ENCODE data around the gene TCP11L2.
A peak's percentile ranks its signal among the peaks of the same experiment; 100 is the strongest.
"Not testable (repeated sequence)": the region's sequence is repeated elsewhere in the genome, so short reads cannot be mapped to it uniquely, and the experiment has no call there.

TCP11L2 gene

DNA sequence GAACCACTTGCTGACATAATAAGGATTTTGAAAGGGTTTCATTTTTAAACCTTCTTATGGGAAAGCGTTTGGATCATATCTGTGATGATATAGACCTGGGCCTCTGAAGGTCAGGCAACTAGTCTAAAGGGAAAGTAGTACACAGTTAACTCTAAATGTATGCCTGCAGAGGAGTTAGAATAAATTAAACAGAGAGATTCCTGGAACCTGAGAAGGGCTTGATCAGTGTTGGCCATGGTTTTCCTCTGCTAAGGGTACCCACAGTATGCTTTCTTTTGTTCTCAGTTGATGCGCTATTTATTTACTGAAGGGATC, 40.6 kb downstream of the TCP11L2 start:
- no peak for DNase-seq (ENCODE audit: low read depth)

GRCh38 chr12:106344131-106344530, 41.6 kb downstream of the TCP11L2 start:
- DNase-seq (ENCODE audit: low read depth) = no peak

GRCh38 chr12:106345746-106346145, 43.2 kb downstream of the TCP11L2 start:
- DNase-seq (ENCODE audit: low read depth) = no peak

GRCh38 chr12:106348411-106348810, 45.9 kb downstream of the TCP11L2 start:
- no peak for DNase-seq (ENCODE audit: low read depth)

GRCh38 chr12:106353175-106353574, 50.6 kb downstream of the TCP11L2 start:
- no peak for DNase-seq (ENCODE audit: low read depth)

DNA sequence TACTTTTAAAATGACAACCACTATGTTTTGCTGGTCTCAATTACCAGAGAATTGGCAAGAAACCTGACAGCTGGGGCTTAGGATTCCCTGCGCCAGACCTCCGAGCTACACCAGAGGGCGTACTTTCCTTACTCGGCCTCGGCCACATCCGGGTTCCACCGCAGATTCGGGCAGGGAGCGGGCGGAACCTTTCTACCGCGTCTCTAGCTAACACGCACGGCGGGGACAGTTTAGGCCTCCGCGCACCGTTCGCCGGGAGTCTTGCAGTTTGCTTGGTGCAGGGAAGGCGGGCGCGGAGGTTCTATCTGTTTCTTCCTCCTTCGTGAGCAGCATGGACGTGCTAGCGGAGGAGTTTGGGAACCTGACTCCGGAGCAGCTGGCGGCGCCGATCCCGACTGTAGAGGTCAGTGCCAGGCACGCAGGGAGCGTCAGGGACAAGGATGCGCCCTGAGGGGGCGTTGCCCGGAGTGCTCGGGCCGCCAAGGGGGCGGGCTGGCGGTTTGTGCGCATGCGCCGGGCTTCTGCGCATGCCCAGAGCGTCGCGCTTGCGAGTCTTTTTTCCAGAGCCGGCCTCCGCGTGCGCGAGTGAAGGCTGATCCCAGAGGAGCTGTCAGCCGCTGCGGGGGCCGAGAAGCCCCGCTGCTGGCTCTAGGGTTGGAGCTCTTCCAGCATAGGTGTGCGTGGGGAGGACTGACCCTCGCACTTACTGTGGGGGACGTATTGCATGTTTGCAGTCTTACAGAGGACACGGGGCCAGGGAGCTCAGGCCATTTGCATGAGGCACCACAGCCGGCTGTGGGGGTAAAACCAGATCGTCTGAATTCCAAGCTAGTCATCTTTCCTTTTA, 55.2 kb downstream of the TCP11L2 start, which contains the start of gene POLR3B:
Gene POLR3B, plus strand, starts transcription at position 200 of the 847 bp plus-strand sequence. Its CDS starts 132 bp downstream, at position 332.
- peak; percentile 89 for DNase-seq (ENCODE audit: low read depth)

- DNase-seq (ENCODE audit: low read depth) = no peak
These were observed 56.1 kb downstream of the TCP11L2 start for GRCh38 chr12:106358396-106359241.

DNA sequence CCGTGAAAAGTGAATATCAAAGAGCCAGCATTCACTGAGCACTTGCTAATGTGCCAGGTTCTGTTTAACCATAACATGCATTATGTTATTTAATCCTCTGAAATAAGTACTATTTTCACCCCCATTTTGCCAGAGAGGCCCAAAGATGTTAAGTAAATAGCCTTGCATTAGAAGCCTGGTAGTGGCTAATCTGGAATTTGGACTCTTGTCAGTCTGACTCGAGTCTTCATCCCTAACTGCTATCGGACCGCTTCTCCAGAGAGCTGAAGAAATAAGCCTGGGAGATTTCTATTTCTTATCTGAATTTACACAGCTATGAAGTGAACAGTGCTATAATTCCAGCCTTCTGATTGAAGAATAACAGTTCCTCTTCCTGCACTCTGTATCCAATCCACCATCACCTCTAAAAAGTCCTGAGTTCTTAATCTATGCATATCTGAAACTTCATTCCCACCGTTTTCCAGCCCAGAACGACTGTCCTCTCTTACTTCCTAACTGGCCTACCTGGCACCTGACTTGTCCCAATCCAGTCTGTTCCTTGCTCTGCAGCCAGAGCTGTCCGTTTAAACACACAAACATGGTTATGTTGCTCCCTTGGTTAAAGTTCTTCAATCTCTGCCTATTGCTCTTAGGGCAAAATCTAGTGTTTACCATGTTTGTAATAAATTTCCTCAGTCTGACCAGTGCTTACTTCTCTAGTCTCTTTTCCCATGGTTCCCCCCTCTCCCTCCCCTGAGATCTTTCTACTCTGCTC, 57.3 kb downstream of the TCP11L2 start:
- no peak for DNase-seq (ENCODE audit: low read depth)

DNA sequence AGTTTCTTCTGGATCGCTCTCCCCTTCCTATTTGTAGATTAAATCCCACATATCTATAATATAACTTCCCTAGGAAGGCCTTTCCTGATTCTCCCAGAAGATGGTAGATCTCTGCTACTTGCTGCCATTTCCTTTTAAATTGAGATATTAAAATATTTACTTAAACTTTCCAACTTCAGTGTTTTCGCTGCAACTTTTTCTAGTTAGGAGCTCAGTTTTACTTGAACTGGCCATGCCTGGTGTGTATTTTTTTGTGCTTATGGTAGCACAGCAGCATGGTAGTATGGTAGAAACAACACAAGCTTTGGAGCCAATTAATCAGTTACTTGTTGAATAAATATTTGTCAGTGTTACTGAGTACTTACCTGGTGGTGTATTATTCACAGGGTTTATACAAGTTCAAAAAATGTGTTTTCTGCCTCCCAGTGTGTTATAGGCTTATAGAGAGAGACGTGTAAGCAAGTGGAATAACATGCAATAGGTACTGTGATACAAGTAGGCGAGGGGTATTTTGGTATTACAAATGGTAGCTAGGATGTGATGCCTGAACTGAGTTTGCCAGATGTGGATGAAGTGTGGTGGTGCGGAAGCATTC, 58.0 kb downstream of the TCP11L2 start:
- DNase-seq (ENCODE audit: low read depth) = no peak

GRCh38 chr12:106362971-106363370, 60.4 kb downstream of the TCP11L2 start:
- no peak for DNase-seq (ENCODE audit: low read depth)

DNA sequence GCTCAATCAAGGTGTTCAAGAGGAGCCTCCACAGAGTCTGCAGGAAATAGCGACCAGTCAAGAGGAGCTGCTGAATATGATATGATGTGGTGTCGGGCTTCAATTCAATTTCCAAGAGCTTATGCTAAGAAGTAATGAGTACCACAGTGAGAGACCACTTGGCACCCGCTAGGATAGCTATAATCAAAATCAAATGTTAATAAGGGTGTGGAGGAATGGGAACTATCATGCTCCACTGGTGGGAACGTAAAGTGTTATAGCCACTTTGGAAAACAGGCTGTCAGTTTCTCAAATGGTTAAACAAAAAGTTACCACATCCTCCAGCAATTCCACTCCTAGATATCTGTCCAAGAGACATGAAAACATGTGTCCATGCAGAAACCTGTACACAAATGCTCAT, 61.7 kb downstream of the TCP11L2 start:
- no peak for DNase-seq (ENCODE audit: low read depth)

GRCh38 chr12:106369624-106370346, 67.3 kb downstream of the TCP11L2 start:
- no peak for DNase-seq (ENCODE audit: low read depth)

GRCh38 chr12:106378788-106379187, 76.3 kb downstream of the TCP11L2 start:
- DNase-seq (ENCODE audit: low read depth) = no peak

GRCh38 chr12:106380954-106381353, 78.4 kb downstream of the TCP11L2 start:
- DNase-seq (ENCODE audit: low read depth) = no peak

- DNase-seq (ENCODE audit: low read depth) = not testable (repeated sequence)
These were observed 79.3 kb downstream of the TCP11L2 start for GRCh38 chr12:106381866-106382265.

- DNase-seq (ENCODE audit: low read depth) = no peak
These were observed 84.4 kb downstream of the TCP11L2 start for GRCh38 chr12:106386813-106387535.

GRCh38 chr12:106387848-106388377, 85.4 kb downstream of the TCP11L2 start:
- DNase-seq (ENCODE audit: low read depth) = no peak

DNA sequence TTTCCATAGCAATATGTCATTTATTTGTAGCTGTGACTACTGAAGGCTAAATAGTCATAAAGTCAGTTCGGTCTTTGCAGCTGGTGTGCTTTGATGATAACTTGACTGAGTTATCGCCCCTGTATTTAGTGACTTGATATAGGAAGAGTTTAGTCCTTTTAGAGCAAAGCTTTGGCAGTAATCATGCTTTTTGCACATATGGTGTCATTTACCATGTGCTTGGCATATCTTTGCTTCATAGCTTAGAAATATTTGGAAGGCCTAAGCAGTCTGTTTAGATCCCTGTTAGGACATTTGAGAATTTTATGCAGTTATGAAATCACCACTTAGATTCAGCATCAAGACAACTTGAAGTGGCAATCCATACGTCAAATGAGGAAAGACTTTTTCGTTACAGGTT, 86.6 kb downstream of the TCP11L2 start:
- DNase-seq (ENCODE audit: low read depth) = no peak

- no peak for DNase-seq (ENCODE audit: low read depth)
These were observed 90.2 kb downstream of the TCP11L2 start for GRCh38 chr12:106392759-106393158.

All from T-helper 22 cell (primary cell).